ENCODE measurements around the gene RDH5. TPM values are rescaled to one million over a fixed set of nuclear protein-coding genes. Genes with fewer than 3 reads are reported as not detected.
A peak's percentile ranks its signal among the peaks of the same experiment; 100 is the strongest.

The RDH5 gene
- total and polyA plus RNA-seq, 4 donors = 3.1 to 5.4 (median 3.9) TPM

DNA sequence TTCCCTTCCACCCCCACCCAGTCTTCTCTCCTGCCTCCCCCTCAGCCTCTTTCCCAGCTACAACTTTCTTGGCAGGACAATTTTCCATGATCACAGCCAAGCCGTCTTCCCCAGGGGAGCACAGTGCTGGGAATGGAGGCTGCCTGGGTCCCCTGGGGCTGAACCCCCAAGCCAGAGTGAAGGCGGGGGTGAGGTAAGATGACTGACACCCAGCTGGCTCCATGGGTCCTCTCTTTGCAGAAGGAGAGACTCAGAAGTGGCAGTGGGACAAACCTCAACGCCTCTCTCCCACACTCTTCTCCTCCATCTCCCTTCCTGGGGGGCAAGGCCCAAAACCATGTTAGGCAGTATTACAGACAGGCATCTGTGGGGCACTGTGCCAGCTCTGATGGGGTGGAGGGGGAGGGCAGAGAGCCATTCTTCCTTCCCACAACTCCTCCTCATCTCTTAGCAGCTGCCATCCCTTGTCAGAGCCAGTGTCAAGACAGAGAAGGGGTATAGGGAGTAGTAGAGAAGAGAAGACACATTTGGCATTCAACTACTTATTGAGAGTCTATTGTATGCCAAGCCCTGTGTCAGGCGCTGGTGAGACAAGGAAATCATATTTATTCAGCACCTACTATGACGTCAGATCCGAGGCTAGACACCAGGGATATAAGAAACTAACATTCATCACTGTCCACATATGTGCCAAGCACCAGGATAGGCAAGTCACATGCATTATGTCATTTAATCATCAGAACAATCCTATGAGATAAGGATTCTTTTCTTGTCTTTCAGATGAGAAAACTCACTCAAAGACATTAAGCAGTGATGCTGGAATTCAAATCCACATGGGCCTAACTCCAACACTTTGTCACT lies 16.1 kb upstream of the RDH5 start:
- TF ChIP-seq, protein P1, sequence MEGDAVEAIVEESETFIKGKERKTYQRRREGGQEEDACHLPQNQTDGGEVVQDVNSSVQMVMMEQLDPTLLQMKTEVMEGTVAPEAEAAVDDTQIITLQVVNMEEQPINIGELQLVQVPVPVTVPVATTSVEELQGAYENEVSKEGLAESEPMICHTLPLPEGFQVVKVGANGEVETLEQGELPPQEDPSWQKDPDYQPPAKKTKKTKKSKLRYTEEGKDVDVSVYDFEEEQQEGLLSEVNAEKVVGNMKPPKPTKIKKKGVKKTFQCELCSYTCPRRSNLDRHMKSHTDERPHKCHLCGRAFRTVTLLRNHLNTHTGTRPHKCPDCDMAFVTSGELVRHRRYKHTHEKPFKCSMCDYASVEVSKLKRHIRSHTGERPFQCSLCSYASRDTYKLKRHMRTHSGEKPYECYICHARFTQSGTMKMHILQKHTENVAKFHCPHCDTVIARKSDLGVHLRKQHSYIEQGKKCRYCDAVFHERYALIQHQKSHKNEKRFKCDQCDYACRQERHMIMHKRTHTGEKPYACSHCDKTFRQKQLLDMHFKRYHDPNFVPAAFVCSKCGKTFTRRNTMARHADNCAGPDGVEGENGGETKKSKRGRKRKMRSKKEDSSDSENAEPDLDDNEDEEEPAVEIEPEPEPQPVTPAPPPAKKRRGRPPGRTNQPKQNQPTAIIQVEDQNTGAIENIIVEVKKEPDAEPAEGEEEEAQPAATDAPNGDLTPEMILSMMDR (IDR thresholded peaks at IDR 0.05; ENCODE audit: control extremely low read depth, extremely low read depth) = no peak
- Histone ChIP-seq H3K27ac (ENCODE audit: low read depth in 1 of 2, low read length in 1 of 2) (peak overlapping the region in 1 of 2 donors; percentile 98), H3K36me3 (ENCODE audit: control insufficient read depth in 4 of 4, insufficient read depth in 4 of 4, low read length in 4 of 4) (no peaks in the 10 kb centered on the region), H3K9ac (ENCODE audit: insufficient read depth in 1 of 2, low read length in 2 of 2) (no peak overlapping the region), H3K4me3 (no peak overlapping the region), H3K4me1 (ENCODE audit: control insufficient read depth in 5 of 5, insufficient read depth in 5 of 5, low read length in 5 of 5) (peaks cover 0 to 40% (median 0%) of the 10 kb centered on the region in 5 donors), H3K27me3 (ENCODE audit: control insufficient read depth in 3 of 3, insufficient read depth in 3 of 3, low read length in 2 of 3) (peaks cover 0 to 6% (median 5%) of the 10 kb centered on the region in 3 donors), H3K9me3 (ENCODE audit: control insufficient read depth in 4 of 4, insufficient read depth in 3 of 4, low read length in 3 of 4) (no peaks in the 10 kb centered on the region)
- 82 to 86% methylated on average over 6 of the region's 6 CpGs for WGBS, 2 donors
- no peak for ATAC-seq (ENCODE audit: insufficient read depth, low FRiP score)
- DNase-seq = no peak

DNA sequence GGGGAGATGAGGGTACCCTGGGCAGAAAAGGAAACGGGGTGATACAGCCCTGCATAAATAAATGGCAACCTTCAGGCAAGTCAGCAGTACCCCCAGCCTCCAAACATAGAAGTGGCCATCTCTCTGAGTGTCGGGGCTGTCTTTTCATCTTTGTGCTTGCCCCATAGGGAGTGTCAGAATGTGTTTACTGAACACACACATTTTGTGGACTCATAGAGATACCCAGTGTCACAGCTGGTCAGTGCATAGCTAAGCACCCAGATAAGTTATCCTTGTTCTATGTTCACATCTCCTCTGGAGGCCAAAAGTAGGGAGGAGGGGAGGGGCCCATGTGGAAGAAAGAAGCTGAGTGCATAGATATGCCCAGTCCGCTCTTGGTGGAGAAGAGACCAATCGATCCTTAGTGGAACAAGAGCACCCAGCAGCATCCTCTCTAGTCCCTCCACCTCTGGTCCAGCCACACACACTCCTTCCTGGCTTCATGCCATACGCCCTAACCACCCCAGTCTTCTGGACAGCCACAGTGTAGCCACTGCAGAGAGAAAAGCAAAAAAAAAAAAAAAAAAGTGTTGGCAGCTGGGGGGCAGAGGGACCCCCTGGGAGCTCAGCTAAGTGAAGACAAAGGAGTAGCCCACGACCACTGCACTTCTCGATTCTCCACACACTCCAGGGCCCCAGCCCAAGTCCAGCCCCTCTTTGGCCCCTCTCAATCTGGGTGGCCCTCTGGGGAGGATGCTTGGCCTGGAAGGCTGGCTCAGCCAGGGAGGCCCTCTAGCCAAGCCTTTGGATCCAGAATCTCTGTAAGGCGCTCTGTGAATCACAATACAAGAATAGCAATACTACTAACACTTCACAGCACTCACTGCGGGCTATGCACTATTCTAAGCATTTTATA lies 15.1 kb upstream of the RDH5 start:
- Histone ChIP-seq H3K9me3 (ENCODE audit: control insufficient read depth in 4 of 4, insufficient read depth in 3 of 4, low read length in 3 of 4) (no peaks in the 10 kb centered on the region), H3K4me1 (ENCODE audit: control insufficient read depth in 5 of 5, insufficient read depth in 5 of 5, low read length in 5 of 5) (peaks cover 0 to 40% (median 0%) of the 10 kb centered on the region in 5 donors), H3K9ac (ENCODE audit: insufficient read depth in 1 of 2, low read length in 2 of 2) (no peak overlapping the region), H3K4me3 (no peak overlapping the region), H3K27me3 (ENCODE audit: control insufficient read depth in 3 of 3, insufficient read depth in 3 of 3, low read length in 2 of 3) (peaks cover 0 to 9% (median 5%) of the 10 kb centered on the region in 3 donors), H3K27ac (ENCODE audit: low read depth in 1 of 2, low read length in 1 of 2) (peak overlapping the region in 1 of 2 donors; percentile 98), H3K36me3 (ENCODE audit: control insufficient read depth in 4 of 4, insufficient read depth in 4 of 4, low read length in 4 of 4) (no peaks in the 10 kb centered on the region)
- TF ChIP-seq, protein P1 (IDR thresholded peaks at IDR 0.05; ENCODE audit: control extremely low read depth, extremely low read depth) = no peak
- no peak for ATAC-seq (ENCODE audit: insufficient read depth, low FRiP score)
- WGBS, 2 donors = 81 to 88% methylated on average over 8 to 9 of the region's 9 CpGs
- no peak for DNase-seq

DNA sequence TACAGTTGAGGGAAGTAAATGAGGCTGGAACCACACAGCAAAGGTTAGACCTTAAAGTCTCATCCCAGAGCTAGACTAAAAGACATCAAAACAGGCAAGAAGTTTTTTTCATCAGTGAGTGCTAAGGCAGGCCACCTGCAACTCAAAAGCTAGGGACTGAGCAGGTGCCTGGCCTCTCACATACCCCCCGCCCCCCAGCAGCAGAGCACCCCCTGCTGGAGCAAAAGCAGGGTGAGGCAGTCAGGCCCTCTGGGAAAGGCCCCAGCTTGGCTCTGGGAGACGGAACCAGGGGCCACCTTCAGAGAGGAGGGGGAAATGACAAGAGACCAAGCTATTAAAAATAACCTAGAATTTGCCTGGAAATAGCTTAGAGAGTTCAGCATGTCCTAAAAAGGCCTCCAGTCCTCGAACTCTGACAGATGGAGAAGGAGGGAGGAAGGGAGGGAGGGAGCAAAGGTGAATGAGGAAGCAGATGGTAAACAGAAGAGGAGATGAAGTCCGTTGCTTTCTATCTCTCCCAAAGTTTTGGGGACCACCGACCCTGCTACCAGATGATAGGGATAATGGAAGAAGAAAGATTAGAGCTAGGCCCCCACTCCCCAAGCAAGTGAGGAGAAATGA lies 14.3 kb upstream of the RDH5 start:
- H3K36me3 ChIP-seq (ENCODE audit: control insufficient read depth in 4 of 4, insufficient read depth in 4 of 4, low read length in 4 of 4) = no peaks in the 10 kb centered on the region
- TF ChIP-seq, protein P1 (IDR thresholded peaks at IDR 0.05; ENCODE audit: control extremely low read depth, extremely low read depth) = no peak
- H3K27me3 ChIP-seq (ENCODE audit: control insufficient read depth in 3 of 3, insufficient read depth in 3 of 3, low read length in 2 of 3) = peaks cover 0 to 9% (median 5%) of the 10 kb centered on the region in 3 donors
- ATAC-seq (ENCODE audit: insufficient read depth, low FRiP score) (no peak), DNase-seq (no peak)
- no peak overlapping the region for H3K9ac ChIP-seq (ENCODE audit: insufficient read depth in 1 of 2, low read length in 2 of 2)
- 37 to 53% methylated on average over 5 of the region's 5 CpGs for WGBS, 2 donors
- peaks cover 0 to 40% (median 0%) of the 10 kb centered on the region in 5 donors for H3K4me1 ChIP-seq (ENCODE audit: control insufficient read depth in 5 of 5, insufficient read depth in 5 of 5, low read length in 5 of 5)
- no peaks in the 10 kb centered on the region for H3K9me3 ChIP-seq (ENCODE audit: control insufficient read depth in 4 of 4, insufficient read depth in 3 of 4, low read length in 3 of 4)
- H3K27ac ChIP-seq (ENCODE audit: low read depth in 1 of 2, low read length in 1 of 2) = peak overlapping the region in 1 of 2 donors; percentile 98
- no peak overlapping the region for H3K4me3 ChIP-seq
